Inflammatory macrophage (primary cell): ENCODE results near the gene ARVCF.

Experiments used
- DNase-seq, 2 donors: peaks; one replicate each; pipeline ENCODE4 v3.0.0-alpha.2; 2020 to 2022

Gene ARVCF

GRCh38 chr22:19984851-19985811 lies 31.5 kb downstream of the ARVCF start:
- no peak for DNase-seq

- DNase-seq: no peak
Measured at GRCh38 chr22:19984201-19984753, 32.3 kb downstream of the ARVCF start.

GRCh38 chr22:19983741-19984140 lies 32.9 kb downstream of the ARVCF start:
- no peak for DNase-seq

GRCh38 chr22:19982991-19983578 lies 33.5 kb downstream of the ARVCF start:
- no peak for DNase-seq

- no peak for DNase-seq
Measured at GRCh38 chr22:19981961-19982920, 34.4 kb downstream of the ARVCF start.

GRCh38 chr22:19981171-19981960 lies 35.3 kb downstream of the ARVCF start:
- DNase-seq: no peak

- DNase-seq: no peak
Measured at GRCh38 chr22:19980766-19981165, 35.9 kb downstream of the ARVCF start.

- DNase-seq: no peak
Measured at GRCh38 chr22:19979712-19980493, 36.7 kb downstream of the ARVCF start.

- DNase-seq: no peak
Measured at GRCh38 chr22:19978748-19979147, 37.9 kb downstream of the ARVCF start.

GRCh38 chr22:19977296-19978243 lies 39.1 kb downstream of the ARVCF start:
- DNase-seq: no peak

- no peak for DNase-seq
Measured at GRCh38 chr22:19976671-19977070, 40.0 kb downstream of the ARVCF start.

GRCh38 chr22:19975707-19976035 lies 41.0 kb downstream of the ARVCF start:
- no peak for DNase-seq

- no peak for DNase-seq
Measured at GRCh38 chr22:19974935-19975706, 41.5 kb downstream of the ARVCF start.

GRCh38 chr22:19974268-19974861 lies 42.3 kb downstream of the ARVCF start:
- peak; percentile 5 to 12 for DNase-seq

- no peak for DNase-seq
Measured at GRCh38 chr22:19973551-19974267, 42.9 kb downstream of the ARVCF start.

- DNase-seq: no peak
Measured at GRCh38 chr22:19972652-19973550, 43.7 kb downstream of the ARVCF start.

GRCh38 chr22:19972251-19972650 lies 44.4 kb downstream of the ARVCF start:
- DNase-seq: no peak
